K562 (cell line): ENCODE measurements around the gene TSPAN1. TPM values are rescaled to one million over a fixed set of nuclear protein-coding genes. Genes with fewer than 3 reads are reported as not detected.

Experiments
- ASH1L ChIP-seq: fragments of 450-650 bp; IDR thresholded peaks from 2 replicates; pipeline ENCODE4 v1.6.1; 2018; ENCODE audit warnings: borderline replicate concordance, mild to moderate bottlenecking, low read depth; ENCODE audit not compliant: partially characterized antibody
- ETS2 ChIP-seq: IDR thresholded peaks from 2 replicates; pipeline ENCODE4 v1.6.1; 2016; ENCODE audit warnings: borderline replicate concordance, missing genetic modification characterization, mild to moderate bottlenecking, moderate library complexity, missing compliant biosample characterization; ENCODE audit not compliant: poor library complexity, severe bottlenecking
- FOXA1 ChIP-seq: fragments of 450-650 bp; IDR thresholded peaks from 2 replicates; pipeline ENCODE4 v1.6.1; 2016; ENCODE audit warnings: mild to moderate bottlenecking, borderline replicate concordance
- FUS ChIP-seq: fragments of 200-400 bp; formaldehyde crosslinking; optimal IDR thresholded peaks from 2 replicates; pipeline ENCODE3; 2017; ENCODE audit warnings: low read depth, low read length
- GTF2B ChIP-seq: IDR thresholded peaks from 2 replicates; pipeline ENCODE4 v1.6.1; 2011; ENCODE audit not compliant: insufficient read length; ENCODE audit errors: extremely low read depth
- NFE2L1 ChIP-seq: fragments of 450-650 bp; IDR thresholded peaks from 2 replicates; pipeline ENCODE4 v1.6.1; 2016; ENCODE audit warnings: missing genetic modification characterization, low read depth, mild to moderate bottlenecking, missing compliant biosample characterization, moderate library complexity, borderline replicate concordance
- RERE ChIP-seq: sonication (generic); formaldehyde crosslinking; IDR thresholded peaks from 2 replicates; pipeline ENCODE4 v1.8.0; 2023; ENCODE audit warnings: missing genetic modification reagents, mild to moderate bottlenecking, borderline replicate concordance
- SMAD1 ChIP-seq: fragments of 150-350 bp; IDR thresholded peaks from 2 replicates; pipeline ENCODE4 v1.6.1; 2014; ENCODE audit warnings: low read length, low read depth; ENCODE audit not compliant: partially characterized antibody
- TGIF2 ChIP-seq: sonication (generic); formaldehyde crosslinking; IDR thresholded peaks from 2 replicates; pipeline ENCODE4 v1.8.1; 2022; ENCODE audit warnings: mild to moderate bottlenecking, missing genetic modification reagents, moderate library complexity
- U2AF1 ChIP-seq: fragments of 200-400 bp; formaldehyde crosslinking; optimal IDR thresholded peaks from 2 replicates; pipeline ENCODE3; 2017; ENCODE audit warnings: mild to moderate bottlenecking, low read depth, low read length, moderate library complexity
- XRCC3 ChIP-seq: fragments of 450-650 bp; IDR thresholded peaks from 2 replicates; pipeline ENCODE4 v1.6.1; 2017; ENCODE audit warnings: mild to moderate bottlenecking, moderate library complexity
- ZNF12 ChIP-seq: sonication (generic); formaldehyde crosslinking; IDR thresholded peaks from 2 replicates; pipeline ENCODE4 v1.4.0; 2020; ENCODE audit warnings: mild to moderate bottlenecking, missing genetic modification reagents
- ZNF512 ChIP-seq: IDR thresholded peaks from 2 replicates; pipeline ENCODE4 v1.6.1; 2016; ENCODE audit warnings: missing genetic modification characterization, missing compliant biosample characterization
- polyA plus RNA-seq, 8 experiments: library from polyadenylated mRNA; depleted of rRNA in 4 of 8; stranded (reverse) in 5 of 8; unstranded in 3 of 8; fragments of >200 nt; fragmentation: Nextera tagmentation in 2 of 8; fragmentation: Illumina TruSeq in 1 of 8; extraction: Ambion mirVana in 2 of 8; extraction: Trizol in 1 of 8; gene quantifications; 2 replicates each; pipeline versions ENCODE4 v1.2.1 to v1.2.3, GENCODE V29; 2011 to 2014; ENCODE audit warnings: inconsistent platforms in 1 of 8, missing spikeins in 1 of 8
- total RNA-seq, 7 experiments: library from RNA; depleted of rRNA in 6 of 7; stranded (reverse); fragments of >200 nt in 6 of 7; fragmentation: Illumina TruSeq in 2 of 7; extraction: Trizol in 2 of 7; gene quantifications; 2 replicates each; pipeline versions ENCODE4 v1.2.1 to v1.2.3, GENCODE V29; 2011 to 2021; ENCODE audit warnings: low replicate concordance in 1 of 7

Gene TSPAN1
- total and polyA plus RNA-seq, 9 of the 15 experiments (the other 6 are each of a cell fraction or from before 2014, with no cell fraction given), result 0.58 TPM; not detected in 8

- TF ChIP-seq RERE (CRISPR knock-in tag) (no peak), XRCC3 (no peak), NFE2L1 (no peak), U2AF1 (no peak), GTF2B (no peak), SMAD1 (no peak), TGIF2 (CRISPR knock-in tag) (no peak), FOXA1 (no peak), ASH1L (peak; percentile 54), ETS2 (tag) (no peak), ZNF12 (CRISPR knock-in tag) (no peak), FUS (no peak), ZNF512 (peak; percentile 67)
These were observed 4.5 kb downstream of the TSPAN1 start (continued) for GRCh38 chr1:46179138-46180081.
